GM23248 (cell line): Measurements from ENCODE around the gene RBFOX2.

ENCODE experiments used
- EZH2 ChIP-seq: fragments of 200-600 bp; sonication (generic); IDR thresholded peaks from 2 replicates; pipeline ENCODE4 v1.6.1; 2018; ENCODE audit warnings: antibody characterized with exemption, mild to moderate bottlenecking; ENCODE audit not compliant: insufficient read depth, poor library complexity, severe bottlenecking
- EZH2phosphoT487 ChIP-seq: fragments of 200-600 bp; sonication (generic); IDR thresholded peaks from 2 replicates; pipeline ENCODE4 v1.6.1; 2018; ENCODE audit warnings: antibody characterized with exemption, moderate library complexity, mild to moderate bottlenecking, low read depth; ENCODE audit not compliant: insufficient read depth

- TF ChIP-seq EZH2phosphoT487 (no peak), EZH2 (no peak)
These were observed 71.0 kb downstream of the RBFOX2 start for GRCh38 chr22:35957589-35957988.
